ENCODE results near the gene CPZ. TPM values are rescaled to one million over a fixed set of nuclear protein-coding genes. Genes with fewer than 3 reads are reported as not detected.

Gene CPZ
- total and polyA plus RNA-seq, 10 of the 15 experiments (the other 5 are each of a cell fraction or from before 2014, with no cell fraction given), result not detected

- SMC1A ChIA-PET (ENCODE audit: uncharacterized antibody, unreplicated experiment), result no interaction called here
- no peaks in the 10 kb centered on the region for H3K4me1 ChIP-seq (ENCODE audit: control insufficient read depth, insufficient read depth, low read length)
- no TSS peak for BruUV-seq (replicated peaks)
- H4K20me1 ChIP-seq (ENCODE audit: control insufficient read depth, insufficient read depth), result no peaks in the 10 kb centered on the region
- ATAC-seq (no peak), DNase-seq (ENCODE audit: low read depth, low spot score) (no peak), FAIRE-seq (no peak)
- in situ Hi-C loops (cut with MboI), result no loop called here
- CTCF ChIA-PET, result interaction anchor here (1.1 to 1.3 kb wide), 3 partner anchors 9 to 316 kb away, joined by 3 to 4 read pairs (median 3); no protein-coding TSS in a partner anchor
- H3K9me3 ChIP-seq (replicated peaks; ENCODE audit: control insufficient read depth, insufficient read depth, low read length), result no peaks in the 10 kb centered on the region
- H3K36me3 ChIP-seq (ENCODE audit: control insufficient read depth in 2 of 2, insufficient read depth in 2 of 2, low read length in 1 of 2), result no peaks in the 10 kb centered on the region
- RAD21 ChIA-PET (ENCODE audit: unreplicated experiment), result no interaction called here
- H3K4me2 ChIP-seq (ENCODE audit: control insufficient read depth, insufficient read depth), result no peak overlapping the region
- POLR2A ChIA-PET, result no interaction called here
- no peak overlapping the region for H3K9ac ChIP-seq (ENCODE audit: control insufficient read depth, insufficient read depth, low read length)
- no peak for TF ChIP-seq SRF (IDR thresholded peaks at IDR 0.05; ENCODE audit: low read depth in 2 of 2, low read length in 2 of 2)
- no peak for TF ChIP-seq TCF12 (IDR thresholded peaks at IDR 0.05; ENCODE audit: low read depth, low read length)
- no peak for TF ChIP-seq NFYB (IDR thresholded peaks at IDR 0.05; ENCODE audit: insufficient read depth, low read depth, low read length)
- TF ChIP-seq KLF5 (IDR thresholded peaks at IDR 0.05; ENCODE audit: partially characterized antibody), result no peak
- no peak for TF ChIP-seq NRF1 (conservative IDR thresholded peaks at IDR 0.05; ENCODE audit: low read depth, low read length)
- no peak for TF ChIP-seq ATF3 (IDR thresholded peaks at IDR 0.05; ENCODE audit: borderline replicate concordance, extremely low read depth, low read depth, low read length)
- no peak for TF ChIP-seq CHD4 (IDR thresholded peaks at IDR 0.05)
- intact Hi-C loops (cut with micrococcal nuclease; ENCODE audit: unreplicated experiment), result no loop called here
- H3K79me2 ChIP-seq (ENCODE audit: control insufficient read depth, insufficient read depth, low read length), result no peaks in the 10 kb centered on the region
- H2AFZ ChIP-seq (ENCODE audit: control insufficient read depth, low read depth, low read length), result no peak overlapping the region
- no peak overlapping the region for H3K27ac ChIP-seq (ENCODE audit: control insufficient read depth, insufficient read depth)
- WGBS (ENCODE audit: insufficient coverage, insufficient replicate concordance, low lambda C conversion rate, missing lambda C conversion rate), result 64% methylated on average over 26 of the region's 26 CpGs
- H3K4me3 ChIP-seq, result no peak overlapping the region
- no peaks in the 10 kb centered on the region for H3K27me3 ChIP-seq (replicated peaks in 1 of 2; ENCODE audit: control insufficient read depth in 2 of 2, insufficient read depth in 2 of 2, low read length in 1 of 2)
Observed at GRCh38 chr4:8606476-8606875, 13.9 kb downstream of the CPZ start.

- CTCF ChIA-PET, result interaction anchor here (0.7 to 1.3 kb wide), 8 partner anchors 9 to 493 kb away, joined by 3 to 11 read pairs (median 4); no protein-coding TSS in a partner anchor
- no peak overlapping the region for H2AFZ ChIP-seq (ENCODE audit: control insufficient read depth, low read depth, low read length)
- TF ChIP-seq ETV6 (conservative IDR thresholded peaks at IDR 0.05 in 1 of 2, IDR thresholded peaks at IDR 0.05 in 1 of 2; ENCODE audit: borderline replicate concordance in 1 of 2, low read depth in 1 of 2), result no peak
- TF ChIP-seq CBX5 (IDR thresholded peaks at IDR 0.05; ENCODE audit: low read depth), result no peak
- no peak for TF ChIP-seq E2F8 (IDR thresholded peaks at IDR 0.05; ENCODE audit: low read depth, partially characterized antibody)
- TF ChIP-seq NRF1 (conservative IDR thresholded peaks at IDR 0.05; ENCODE audit: low read depth, low read length), result no peak
- BruUV-seq (replicated peaks), result no TSS peak
- SMC1A ChIA-PET (ENCODE audit: uncharacterized antibody, unreplicated experiment), result interaction anchor here (0.6 to 1.1 kb wide), 2 partner anchors 139 to 310 kb away, joined by 3 to 6 read pairs; no protein-coding TSS in a partner anchor
- POLR2A ChIA-PET, result no interaction called here
- H3K36me3 ChIP-seq (ENCODE audit: control insufficient read depth in 2 of 2, insufficient read depth in 2 of 2, low read length in 1 of 2), result no peaks in the 10 kb centered on the region
- no peaks in the 10 kb centered on the region for H3K27me3 ChIP-seq (replicated peaks in 1 of 2; ENCODE audit: control insufficient read depth in 2 of 2, insufficient read depth in 2 of 2, low read length in 1 of 2)
- H3K27ac ChIP-seq (ENCODE audit: control insufficient read depth, insufficient read depth), result no peak overlapping the region
- FAIRE-seq (no peak), DNase-seq (ENCODE audit: low read depth, low spot score) (no peak), ATAC-seq (no peak)
- no peak overlapping the region for H3K4me2 ChIP-seq (ENCODE audit: control insufficient read depth, insufficient read depth)
- no peaks in the 10 kb centered on the region for H3K79me2 ChIP-seq (ENCODE audit: control insufficient read depth, insufficient read depth, low read length)
- no peaks in the 10 kb centered on the region for H3K9me3 ChIP-seq (replicated peaks; ENCODE audit: control insufficient read depth, insufficient read depth, low read length)
- RAD21 ChIA-PET (ENCODE audit: unreplicated experiment), result interaction anchor here (1.7 kb wide), 1 partner anchor 310 kb away, joined by 8 read pairs; no protein-coding TSS in a partner anchor
- WGBS (ENCODE audit: insufficient coverage, insufficient replicate concordance, low lambda C conversion rate, missing lambda C conversion rate), result 46% methylated on average over 10 of the region's 10 CpGs
- intact Hi-C loops (cut with micrococcal nuclease; ENCODE audit: unreplicated experiment), result loop anchor here (1.0 kb wide), 1 partner anchor 311 kb away; no protein-coding TSS in a partner anchor
- no peaks in the 10 kb centered on the region for H4K20me1 ChIP-seq (ENCODE audit: control insufficient read depth, insufficient read depth)
- H3K9ac ChIP-seq (ENCODE audit: control insufficient read depth, insufficient read depth, low read length), result no peak overlapping the region
- no peak overlapping the region for H3K4me3 ChIP-seq
- no peaks in the 10 kb centered on the region for H3K4me1 ChIP-seq (ENCODE audit: control insufficient read depth, insufficient read depth, low read length)
- in situ Hi-C loops (cut with MboI), result no loop called here
Observed at GRCh38 chr4:8606966-8607365, 14.4 kb downstream of the CPZ start.

All from GM12878 (cell line).